Stimulated activated CD4-positive, alpha-beta T cell treated with anti-CD3 and anti-CD28 coated beads, Interleukin-2, amount 100 ng/mL, for 24 hours (primary cell): ENCODE data around the gene TRMU.

ENCODE experiments used
- DNase-seq, 2 donors: peaks; one replicate each; pipeline ENCODE4 v3.0.0-alpha.2; 2020

TRMU gene

GRCh38 chr22:46357711-46358520 lies 22.4 kb downstream of the TRMU start:
- no peak for DNase-seq

- DNase-seq = no peak
Measured at GRCh38 chr22:46358766-46359165, 23.3 kb downstream of the TRMU start.

- DNase-seq = no peak
Measured at GRCh38 chr22:46359362-46359761, 23.8 kb downstream of the TRMU start.

GRCh38 chr22:46360097-46360496 lies 24.6 kb downstream of the TRMU start:
- no peak for DNase-seq

- DNase-seq = no peak
Measured at GRCh38 chr22:46360891-46361290, 25.4 kb downstream of the TRMU start.

GRCh38 chr22:46361826-46362202 lies 26.3 kb downstream of the TRMU start:
- DNase-seq = no peak

- DNase-seq = no peak
Measured at GRCh38 chr22:46362203-46362933, 26.9 kb downstream of the TRMU start.

GRCh38 chr22:46362934-46363515 lies 27.5 kb downstream of the TRMU start:
- DNase-seq = no peak

- no peak for DNase-seq
Measured at GRCh38 chr22:46363611-46364321, 28.3 kb downstream of the TRMU start.

- DNase-seq = no peak
Measured at GRCh38 chr22:46364341-46365165, 29.0 kb downstream of the TRMU start.

GRCh38 chr22:46365166-46365624 lies 29.7 kb downstream of the TRMU start:
- DNase-seq = no peak

GRCh38 chr22:46366327-46366731 lies 30.8 kb downstream of the TRMU start:
- DNase-seq = no peak

GRCh38 chr22:46366801-46367706 lies 31.5 kb downstream of the TRMU start:
- DNase-seq = no peak

- DNase-seq = peak; percentile 78 to 82
Measured at GRCh38 chr22:46367707-46368191, 32.2 kb downstream of the TRMU start.

GRCh38 chr22:46368422-46368821 lies 32.9 kb downstream of the TRMU start:
- no peak for DNase-seq

- DNase-seq = no peak
Measured at GRCh38 chr22:46368871-46369715, 33.6 kb downstream of the TRMU start.

- DNase-seq = no peak
Measured at GRCh38 chr22:46369716-46370583, 34.4 kb downstream of the TRMU start.

GRCh38 chr22:46370584-46371291 lies 35.2 kb downstream of the TRMU start:
- DNase-seq = no peak
